ENCODE data around the gene TOR1B. TPM values are rescaled to one million over a fixed set of nuclear protein-coding genes. Genes with fewer than 3 reads are reported as not detected.
"Not testable (repeated sequence)": the region's sequence is repeated elsewhere in the genome, so short reads cannot be mapped to it uniquely, and the experiment has no call there.

TOR1B gene
- total RNA-seq, 4 donors from 2014 or later = 19.2 to 41.2 (median 23.0) TPM

GRCh38 chr9:129759804-129760502 is 43.0 kb upstream of the TOR1B start:
- WGBS, 2 donors = 76 to 85% methylated on average over 9 to 12 of the region's 13 CpGs
- no peaks in the 10 kb centered on the region for H3K36me3 ChIP-seq
- H3K27ac ChIP-seq = no peak overlapping the region
- H3K27me3 ChIP-seq = no peaks in the 10 kb centered on the region
- H3K4me1 ChIP-seq = peaks cover 0 to 37% (median 7%) of the 10 kb centered on the region in 4 donors
- no peak for DNase-seq (ENCODE audit: low spot score in 2 of 2)
- H3K4me3 ChIP-seq = no peak overlapping the region
- no peaks in the 10 kb centered on the region for H3K9me3 ChIP-seq
- TF ChIP-seq POLR2A (IDR thresholded peaks at IDR 0.05) (no peak), EP300 (IDR thresholded peaks at IDR 0.05) (no peak), CTCF (IDR thresholded peaks at IDR 0.05) (no peak)

DNA sequence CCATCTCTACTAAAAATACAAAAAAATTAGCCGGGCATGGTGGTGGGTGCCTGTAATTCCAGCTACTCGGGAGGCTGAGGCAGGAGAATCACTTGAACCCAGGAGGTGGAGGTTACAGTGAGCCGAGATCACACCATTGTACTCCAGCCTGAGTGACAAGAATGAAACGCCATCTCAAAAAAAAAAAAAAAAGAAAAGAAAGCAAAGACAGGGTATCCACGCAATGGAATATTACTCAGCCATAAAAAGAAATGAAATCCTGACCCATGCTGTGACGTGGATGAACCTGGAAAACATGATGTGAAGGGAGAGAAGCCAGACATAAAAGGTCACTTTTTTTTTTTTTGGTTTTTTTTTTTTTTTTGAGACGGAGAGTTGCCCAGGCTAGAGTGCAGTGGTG is 42.2 kb upstream of the TOR1B start:
- WGBS, 2 donors = 91 to 95% methylated on average over 7 of the region's 7 CpGs
- H3K27ac ChIP-seq; H3K9me3 ChIP-seq; H3K4me3 ChIP-seq; H3K27me3 ChIP-seq; DNase-seq (ENCODE audit: low spot score in 2 of 2); H3K36me3 ChIP-seq: not testable (repeated sequence)
- peaks cover 0 to 37% (median 7%) of the 10 kb centered on the region in 4 donors for H3K4me1 ChIP-seq

GRCh38 chr9:129761293-129761900 is 41.6 kb upstream of the TOR1B start:
- TF ChIP-seq EP300 (IDR thresholded peaks at IDR 0.05) (no peak), POLR2A (IDR thresholded peaks at IDR 0.05) (no peak), CTCF (IDR thresholded peaks at IDR 0.05) (no peak)
- 60 to 64% methylated on average over 11 of the region's 11 CpGs for WGBS, 2 donors
- no peaks in the 10 kb centered on the region for H3K27me3 ChIP-seq
- H3K4me3 ChIP-seq = no peak overlapping the region
- H3K36me3 ChIP-seq = no peaks in the 10 kb centered on the region
- DNase-seq (ENCODE audit: low spot score in 2 of 2) = no peak
- H3K4me1 ChIP-seq = peaks cover 0 to 37% (median 7%) of the 10 kb centered on the region in 4 donors
- H3K9me3 ChIP-seq = no peaks in the 10 kb centered on the region
- peak overlapping the region in 3 of 4 donors; percentile 20 to 88 (median 77) for H3K27ac ChIP-seq

DNA sequence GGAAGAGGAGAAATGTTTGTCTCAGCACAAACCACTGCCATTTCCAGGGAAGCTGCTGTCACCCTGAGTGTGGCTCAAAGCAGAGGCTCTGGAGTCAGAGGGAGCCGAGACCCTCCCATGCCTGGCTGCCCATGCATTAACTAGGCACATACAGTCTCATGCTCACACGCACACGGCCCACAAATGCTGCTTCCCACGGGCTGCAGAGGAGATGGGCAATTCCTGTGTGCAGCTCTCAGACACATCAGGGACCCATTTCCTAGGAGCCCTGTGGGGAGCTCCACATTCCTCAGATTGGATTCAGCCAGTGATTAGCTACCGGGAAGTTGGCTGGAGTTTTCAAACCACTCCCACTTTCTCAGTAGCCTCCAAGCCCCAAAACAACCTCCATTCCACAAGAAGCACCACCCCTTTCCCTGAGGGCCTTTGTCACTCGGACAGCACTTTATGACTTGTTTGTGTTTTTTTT is 41.0 kb upstream of the TOR1B start:
- DNase-seq (ENCODE audit: low spot score in 2 of 2) = no peak
- Histone ChIP-seq H3K4me3 (no peak overlapping the region), H3K27ac (peak overlapping the region in 3 of 4 donors; percentile 20 to 88 (median 77)), H3K27me3 (no peaks in the 10 kb centered on the region), H3K36me3 (no peaks in the 10 kb centered on the region), H3K4me1 (peaks cover 0 to 35% (median 7%) of the 10 kb centered on the region in 4 donors), H3K9me3 (no peaks in the 10 kb centered on the region)
- 18 to 29% methylated on average over 6 of the region's 6 CpGs for WGBS, 2 donors
- TF ChIP-seq POLR2A (IDR thresholded peaks at IDR 0.05) = no peak
- no peak for TF ChIP-seq EP300 (IDR thresholded peaks at IDR 0.05)
- no peak for TF ChIP-seq CTCF (IDR thresholded peaks at IDR 0.05)

DNA sequence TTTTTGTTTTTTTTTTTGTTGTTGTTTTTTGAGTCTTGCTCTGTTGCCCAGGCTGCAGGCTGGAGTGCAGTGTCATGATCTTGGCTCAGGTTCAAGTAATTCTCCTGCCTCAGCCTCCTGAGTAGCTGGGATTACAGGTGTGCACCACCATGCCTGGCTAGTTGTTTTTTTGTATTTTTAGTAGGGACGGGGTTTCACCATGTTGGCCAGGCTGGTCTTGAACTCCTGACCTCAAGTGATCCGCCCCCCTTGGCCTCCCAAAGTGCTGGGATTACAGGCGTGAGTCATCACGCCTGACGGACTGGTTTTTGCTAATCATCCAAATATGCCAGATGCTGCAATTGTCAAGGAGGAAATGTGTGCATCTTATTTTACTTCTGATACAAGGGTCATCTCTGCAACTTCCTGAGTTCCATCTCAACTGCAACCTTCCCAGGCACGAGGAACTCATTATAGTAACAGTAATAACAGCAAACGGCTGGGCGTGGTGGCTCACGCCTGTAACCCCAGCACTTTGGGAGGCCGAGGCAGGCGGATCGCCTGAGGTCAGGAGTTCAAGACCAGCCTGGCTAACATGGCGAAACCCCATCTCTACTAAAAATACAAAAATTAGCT is 40.5 kb upstream of the TOR1B start:
- H3K27ac ChIP-seq = peak overlapping the region in 3 of 4 donors; percentile 77 to 88 (median 80)
- H3K9me3 ChIP-seq, H3K4me3 ChIP-seq, H3K36me3 ChIP-seq, H3K27me3 ChIP-seq: not testable (repeated sequence)
- peak in 1 of 2 donors; percentile 55 for TF ChIP-seq EP300 (IDR thresholded peaks at IDR 0.05)
- H3K4me1 ChIP-seq = peaks cover 0 to 31% (median 7%) of the 10 kb centered on the region in 4 donors
- WGBS, 2 donors = 33 to 43% methylated on average over 13 of the region's 13 CpGs
- DNase-seq (ENCODE audit: low spot score in 2 of 2) = peak in 1 of 2 donors; percentile 43

Measured in tibial nerve (tissue), 4 donors.